ENCODE data around the gene YIPF4.
"Not testable (repeated sequence)": the region's sequence is repeated elsewhere in the genome, so short reads cannot be mapped to it uniquely, and the experiment has no call there.

GRCh38 chr2:32328679-32329078, 51.0 kb downstream of the YIPF4 start:
- TF ChIP-seq CTCF, POLR2A (IDR thresholded peaks at IDR 0.05): not testable (repeated sequence)

All from uterus (tissue), 2 donors.